Measurements from ENCODE around the gene CTCF. TPM values are rescaled to one million over a fixed set of nuclear protein-coding genes. Genes with fewer than 3 reads are reported as not detected.

The CTCF gene
- total and polyA plus RNA-seq, 2 donors (not counting 1 experiment from before 2014, with no cell fraction given): 20.0 to 20.9 TPM

DNA sequence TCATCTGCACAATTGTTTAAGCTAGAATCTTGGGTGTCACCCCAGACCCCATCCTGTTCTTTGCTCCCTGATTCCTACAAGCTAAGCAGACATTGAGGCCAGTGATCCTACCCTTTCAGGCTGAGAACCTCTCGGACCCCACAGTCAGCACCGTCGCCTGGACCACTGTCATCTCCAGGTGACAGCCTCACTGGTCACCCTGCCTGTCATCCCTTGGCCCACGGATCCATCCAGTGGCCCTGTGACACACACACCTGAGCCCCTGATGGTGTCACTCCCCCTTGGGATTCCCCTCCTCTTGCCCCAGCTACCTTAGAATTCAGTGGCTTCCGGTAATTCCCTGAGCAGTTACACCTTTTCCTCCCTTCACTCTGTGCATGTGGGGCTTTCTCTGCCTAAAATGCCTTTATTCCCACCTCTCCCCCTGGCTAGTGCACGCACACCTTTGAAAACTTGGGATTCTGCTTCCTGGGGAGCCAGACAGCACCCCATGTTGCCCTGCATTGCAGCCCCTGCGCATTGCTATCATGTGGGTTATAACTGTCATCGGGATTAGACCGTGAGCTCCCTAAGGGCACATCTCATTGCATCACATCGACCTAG, 107.3 kb downstream of the CTCF start:
- Histone ChIP-seq H3K4me2 (ENCODE audit: extremely low read depth, insufficient read depth, low read length) (no peak overlapping the region), H3K4me1 (ENCODE audit: control insufficient read depth, extremely low read depth, insufficient read depth, low read length) (peaks cover 18% of the 10 kb centered on the region), H3K79me2 (ENCODE audit: control insufficient read depth, insufficient read depth, low read length) (no peaks in the 10 kb centered on the region), H3K27me3 (ENCODE audit: control insufficient read depth, insufficient read depth, low read length) (no peaks in the 10 kb centered on the region), H3K9me3 (ENCODE audit: control insufficient read depth, insufficient read depth, low read depth, low read length) (no peaks in the 10 kb centered on the region), H3K9ac (ENCODE audit: insufficient read depth, low read length) (no peak overlapping the region), H4K20me1 (ENCODE audit: control insufficient read depth, extremely low read depth, insufficient read depth, low read length) (no peaks in the 10 kb centered on the region), H3K4me3 (replicated peaks in 1 of 4; ENCODE audit: control extremely low read depth in 1 of 4, insufficient read depth in 1 of 4, low read depth in 3 of 4, low read length in 4 of 4) (no peak overlapping the region), H3K36me3 (ENCODE audit: control insufficient read depth, insufficient read depth, low read length) (no peaks in the 10 kb centered on the region), H3K27ac (ENCODE audit: insufficient read depth, low read length) (no peak overlapping the region), H2AFZ (ENCODE audit: low read length) (no peak overlapping the region)
- DNase-seq (ENCODE audit: low read depth in 2 of 2): no peak
- TF ChIP-seq, protein P1, sequence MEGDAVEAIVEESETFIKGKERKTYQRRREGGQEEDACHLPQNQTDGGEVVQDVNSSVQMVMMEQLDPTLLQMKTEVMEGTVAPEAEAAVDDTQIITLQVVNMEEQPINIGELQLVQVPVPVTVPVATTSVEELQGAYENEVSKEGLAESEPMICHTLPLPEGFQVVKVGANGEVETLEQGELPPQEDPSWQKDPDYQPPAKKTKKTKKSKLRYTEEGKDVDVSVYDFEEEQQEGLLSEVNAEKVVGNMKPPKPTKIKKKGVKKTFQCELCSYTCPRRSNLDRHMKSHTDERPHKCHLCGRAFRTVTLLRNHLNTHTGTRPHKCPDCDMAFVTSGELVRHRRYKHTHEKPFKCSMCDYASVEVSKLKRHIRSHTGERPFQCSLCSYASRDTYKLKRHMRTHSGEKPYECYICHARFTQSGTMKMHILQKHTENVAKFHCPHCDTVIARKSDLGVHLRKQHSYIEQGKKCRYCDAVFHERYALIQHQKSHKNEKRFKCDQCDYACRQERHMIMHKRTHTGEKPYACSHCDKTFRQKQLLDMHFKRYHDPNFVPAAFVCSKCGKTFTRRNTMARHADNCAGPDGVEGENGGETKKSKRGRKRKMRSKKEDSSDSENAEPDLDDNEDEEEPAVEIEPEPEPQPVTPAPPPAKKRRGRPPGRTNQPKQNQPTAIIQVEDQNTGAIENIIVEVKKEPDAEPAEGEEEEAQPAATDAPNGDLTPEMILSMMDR (conservative IDR thresholded peaks at IDR 0.05 in 1 of 2, IDR thresholded peaks at IDR 0.05 in 1 of 2; ENCODE audit: low read depth in 1 of 2, low read length in 2 of 2): no peak
- no peak for TF ChIP-seq EZH2 (IDR thresholded peaks at IDR 0.05; ENCODE audit: low read length, missing control alignments)

DNA sequence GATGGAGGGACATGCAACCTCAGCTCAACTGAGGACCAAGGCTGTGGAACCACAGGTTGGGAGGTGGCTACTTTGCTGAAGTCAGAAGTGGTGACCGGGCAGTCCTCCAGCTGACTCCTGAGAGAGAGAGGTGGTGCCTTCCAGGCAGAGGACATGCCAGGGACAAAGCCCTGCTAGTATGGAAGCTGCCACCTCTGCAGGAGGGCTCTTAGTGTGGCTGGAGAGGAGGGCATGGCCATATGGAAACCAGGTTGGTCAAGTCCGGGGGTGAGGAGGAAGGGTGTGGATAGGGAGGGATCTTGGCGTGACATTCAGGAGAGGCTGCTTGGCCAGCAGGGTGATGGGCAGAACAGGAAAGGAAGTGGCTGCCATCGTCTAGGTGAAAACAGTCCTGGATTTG, 110.0 kb downstream of the CTCF start:
- H3K4me3 ChIP-seq (replicated peaks in 1 of 4; ENCODE audit: control extremely low read depth in 1 of 4, insufficient read depth in 1 of 4, low read depth in 3 of 4, low read length in 4 of 4): no peak overlapping the region
- H2AFZ ChIP-seq (ENCODE audit: low read length): no peak overlapping the region
- H4K20me1 ChIP-seq (ENCODE audit: control insufficient read depth, extremely low read depth, insufficient read depth, low read length): no peaks in the 10 kb centered on the region
- no peaks in the 10 kb centered on the region for H3K9me3 ChIP-seq (ENCODE audit: control insufficient read depth, insufficient read depth, low read depth, low read length)
- H3K79me2 ChIP-seq (ENCODE audit: control insufficient read depth, insufficient read depth, low read length): no peaks in the 10 kb centered on the region
- no peak overlapping the region for H3K27ac ChIP-seq (ENCODE audit: insufficient read depth, low read length)
- peaks cover 9% of the 10 kb centered on the region for H3K4me1 ChIP-seq (ENCODE audit: control insufficient read depth, extremely low read depth, insufficient read depth, low read length)
- H3K4me2 ChIP-seq (ENCODE audit: extremely low read depth, insufficient read depth, low read length): no peak overlapping the region
- H3K36me3 ChIP-seq (ENCODE audit: control insufficient read depth, insufficient read depth, low read length): peaks cover 2% of the 10 kb centered on the region
- DNase-seq (ENCODE audit: low read depth in 2 of 2): no peak
- H3K27me3 ChIP-seq (ENCODE audit: control insufficient read depth, insufficient read depth, low read length): no peaks in the 10 kb centered on the region
- TF ChIP-seq, protein P1 (conservative IDR thresholded peaks at IDR 0.05 in 1 of 2, IDR thresholded peaks at IDR 0.05 in 1 of 2; ENCODE audit: low read depth in 1 of 2, low read length in 2 of 2): no peak
- no peak for TF ChIP-seq EZH2 (IDR thresholded peaks at IDR 0.05; ENCODE audit: low read length, missing control alignments)
- no peak overlapping the region for H3K9ac ChIP-seq (ENCODE audit: insufficient read depth, low read length)

DNA sequence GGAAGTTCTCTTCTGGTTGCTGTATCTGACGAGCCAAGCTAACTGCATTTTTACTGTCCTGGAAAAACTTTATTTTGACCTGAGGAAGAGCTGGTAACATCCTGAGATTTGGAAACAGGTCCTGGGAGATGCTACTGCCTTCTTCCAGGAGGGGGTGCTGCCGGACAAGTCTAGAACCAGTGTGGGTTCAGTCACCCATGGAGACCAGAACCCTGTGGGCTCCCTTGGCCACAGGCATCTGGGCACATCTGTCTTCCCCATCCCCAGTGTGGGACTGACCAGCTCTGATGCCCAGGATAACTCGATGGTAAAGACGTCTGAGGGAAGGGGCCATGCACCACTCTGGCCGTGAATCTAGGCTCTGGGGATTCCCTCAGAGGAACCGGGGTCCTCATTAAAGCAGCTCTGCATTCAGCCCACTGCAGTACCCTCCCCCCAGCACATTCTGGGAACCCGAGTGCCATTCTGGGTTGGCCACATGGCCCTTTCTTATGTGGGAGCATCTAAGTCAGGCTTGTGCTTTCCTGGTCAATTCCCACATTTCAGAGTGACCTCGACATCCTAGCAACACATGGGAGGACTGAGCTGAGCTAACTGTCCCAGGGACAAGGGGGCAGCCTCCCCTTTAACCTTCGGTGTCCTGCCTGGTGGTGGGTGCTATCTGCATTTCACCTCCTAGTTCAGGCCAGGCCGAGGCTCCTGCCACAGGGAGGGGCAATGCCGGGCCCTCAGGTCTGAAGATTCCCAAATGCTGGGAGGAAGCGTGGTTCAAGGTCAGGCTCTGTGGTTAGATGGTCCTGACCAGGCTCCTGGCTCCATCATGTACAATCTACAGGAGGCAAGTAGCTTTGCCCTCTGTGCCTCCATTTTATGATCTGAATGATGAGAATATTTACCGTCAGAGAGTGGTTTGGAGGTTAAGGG, 110.7 kb downstream of the CTCF start:
- Histone ChIP-seq H3K4me1 (ENCODE audit: control insufficient read depth, extremely low read depth, insufficient read depth, low read length) (peaks cover 4% of the 10 kb centered on the region), H2AFZ (ENCODE audit: low read length) (no peak overlapping the region), H3K27me3 (ENCODE audit: control insufficient read depth, insufficient read depth, low read length) (no peaks in the 10 kb centered on the region), H3K9me3 (ENCODE audit: control insufficient read depth, insufficient read depth, low read depth, low read length) (no peaks in the 10 kb centered on the region), H3K36me3 (ENCODE audit: control insufficient read depth, insufficient read depth, low read length) (peaks cover 2% of the 10 kb centered on the region), H3K4me2 (ENCODE audit: extremely low read depth, insufficient read depth, low read length) (no peak overlapping the region), H4K20me1 (ENCODE audit: control insufficient read depth, extremely low read depth, insufficient read depth, low read length) (no peaks in the 10 kb centered on the region), H3K27ac (ENCODE audit: insufficient read depth, low read length) (no peak overlapping the region), H3K4me3 (replicated peaks in 1 of 4; ENCODE audit: control extremely low read depth in 1 of 4, insufficient read depth in 1 of 4, low read depth in 3 of 4, low read length in 4 of 4) (no peak overlapping the region), H3K79me2 (ENCODE audit: control insufficient read depth, insufficient read depth, low read length) (no peaks in the 10 kb centered on the region), H3K9ac (ENCODE audit: insufficient read depth, low read length) (no peak overlapping the region)
- DNase-seq (ENCODE audit: low read depth in 2 of 2): peak; percentile 65 to 77
- TF ChIP-seq EZH2 (IDR thresholded peaks at IDR 0.05; ENCODE audit: low read length, missing control alignments): no peak
- TF ChIP-seq, protein P1 (conservative IDR thresholded peaks at IDR 0.05 in 1 of 2, IDR thresholded peaks at IDR 0.05 in 1 of 2; ENCODE audit: low read depth in 1 of 2, low read length in 2 of 2): peak; percentile 73 to 87
